SK-N-MC (cell line): Measurements from ENCODE around the gene SERTAD2.

ENCODE experiments used
- EZH2 ChIP-seq: fragments of 200-600 bp; sonication (generic); IDR thresholded peaks from one replicate; pipeline ENCODE4 v1.6.1; 2017; ENCODE audit warnings: antibody characterized with exemption
- FOXP2 ChIP-seq: optimal IDR thresholded peaks from 2 replicates; pipeline ENCODE3; 2011; ENCODE audit warnings: mild to moderate bottlenecking, moderate library complexity; ENCODE audit not compliant: insufficient read depth; ENCODE audit errors: extremely low read length, control extremely low read depth
- POLR2AphosphoS5 ChIP-seq: IDR thresholded peaks from 2 replicates; pipeline ENCODE4 v1.6.1; 2012; ENCODE audit warnings: mild to moderate bottlenecking, low read depth, low read length, borderline replicate concordance

GRCh38 chr2:64624108-64624610 lies 29.6 kb downstream of the SERTAD2 start:
- no peak for TF ChIP-seq POLR2AphosphoS5
- TF ChIP-seq EZH2, result no peak
- TF ChIP-seq FOXP2, result no peak
